Stimulated activated effector memory CD8-positive, alpha-beta T cell treated with anti-CD3 and anti-CD28 coated beads, Interleukin-12 subunit alpha, Interleukin-12 subunit beta, amount 100 ng/mL, for 72 hours (primary cell): Measurements from ENCODE around the gene NEK11.

Source experiments
- ATAC-seq: fragments of 150-1000 bp; cut with Tn5 transposase; 2 replicates; pipeline ENCODE4 v1.10.0; 2021
- DNase-seq, 2 donors: peaks; one replicate each; pipeline ENCODE4 v3.0.0; 2021 to 2022; ENCODE audit warnings: low spot score in 2 of 2
- H3K27ac Mint-ChIP-seq: one replicate; pipeline ENCODE4 v1.8.0; 2022; ENCODE audit warnings: mild to moderate bottlenecking, mixed read lengths
- H3K36me3 Mint-ChIP-seq: one replicate; pipeline ENCODE4 v1.8.0; 2022; ENCODE audit warnings: mild to moderate bottlenecking, mixed read lengths
- H3K4me1 Mint-ChIP-seq: one replicate; pipeline ENCODE4 v1.8.0; 2022; ENCODE audit warnings: mixed read lengths
- H3K4me3 Mint-ChIP-seq: one replicate; pipeline ENCODE4 v1.8.0; 2022; ENCODE audit warnings: mild to moderate bottlenecking, mixed read lengths
- H3K9me3 Mint-ChIP-seq: one replicate; pipeline ENCODE4 v1.8.0; 2022; ENCODE audit warnings: mixed read lengths

Gene NEK11

GRCh38 chr3:131077904-131078303 is 51.2 kb downstream of the NEK11 start:
- Mint-ChIP-seq H3K4me3 (no peak overlapping the region), H3K36me3 (no peaks in the 10 kb centered on the region), H3K4me1 (no peaks in the 10 kb centered on the region), H3K9me3 (no peaks in the 10 kb centered on the region), H3K27ac (no peak overlapping the region)
- DNase-seq (no peak), ATAC-seq (no peak)

GRCh38 chr3:131079086-131079485 is 52.4 kb downstream of the NEK11 start:
- Mint-ChIP-seq H3K9me3 (no peaks in the 10 kb centered on the region), H3K4me3 (no peak overlapping the region), H3K4me1 (no peaks in the 10 kb centered on the region), H3K27ac (no peak overlapping the region), H3K36me3 (no peaks in the 10 kb centered on the region)
- no peak for ATAC-seq
- no peak for DNase-seq

- Mint-ChIP-seq H3K27ac (no peak overlapping the region), H3K4me1 (no peaks in the 10 kb centered on the region), H3K36me3 (no peaks in the 10 kb centered on the region), H3K9me3 (no peaks in the 10 kb centered on the region), H3K4me3 (no peak overlapping the region)
- DNase-seq (no peak), ATAC-seq (no peak)
These were observed 54.5 kb downstream of the NEK11 start for GRCh38 chr3:131081224-131081623.

GRCh38 chr3:131082246-131082645 is 55.6 kb downstream of the NEK11 start:
- no peak for ATAC-seq
- Mint-ChIP-seq H3K4me1 (no peaks in the 10 kb centered on the region), H3K4me3 (no peak overlapping the region), H3K27ac (no peak overlapping the region), H3K9me3 (no peaks in the 10 kb centered on the region), H3K36me3 (no peaks in the 10 kb centered on the region)
- no peak for DNase-seq

GRCh38 chr3:131082871-131083863 is 56.5 kb downstream of the NEK11 start:
- Mint-ChIP-seq H3K9me3 (no peaks in the 10 kb centered on the region), H3K27ac (no peak overlapping the region), H3K36me3 (no peaks in the 10 kb centered on the region), H3K4me1 (no peaks in the 10 kb centered on the region), H3K4me3 (no peak overlapping the region)
- no peak for DNase-seq
- no peak for ATAC-seq

GRCh38 chr3:131091768-131092167 is 65.1 kb downstream of the NEK11 start:
- H3K27ac Mint-ChIP-seq: no peak overlapping the region
- no peak for DNase-seq
- no peaks in the 10 kb centered on the region for H3K36me3 Mint-ChIP-seq
- no peak for ATAC-seq
- H3K9me3 Mint-ChIP-seq: no peaks in the 10 kb centered on the region
- H3K4me1 Mint-ChIP-seq: no peaks in the 10 kb centered on the region
- H3K4me3 Mint-ChIP-seq: no peak overlapping the region

- Mint-ChIP-seq H3K36me3 (no peaks in the 10 kb centered on the region), H3K9me3 (peaks cover 2% of the 10 kb centered on the region), H3K27ac (no peak overlapping the region), H3K4me3 (no peak overlapping the region), H3K4me1 (no peaks in the 10 kb centered on the region)
- ATAC-seq (no peak), DNase-seq (no peak)
These were observed 81.2 kb downstream of the NEK11 start for GRCh38 chr3:131107637-131108433.

- DNase-seq: no peak
- H3K27ac Mint-ChIP-seq: no peak overlapping the region
- no peak for ATAC-seq
These were observed 82.5 kb downstream of the NEK11 start for GRCh38 chr3:131109156-131109555.

GRCh38 chr3:131110087-131110486 is 83.4 kb downstream of the NEK11 start:
- Mint-ChIP-seq H3K4me1 (no peaks in the 10 kb centered on the region), H3K9me3 (no peaks in the 10 kb centered on the region), H3K27ac (no peak overlapping the region), H3K36me3 (no peaks in the 10 kb centered on the region), H3K4me3 (no peak overlapping the region)
- ATAC-seq: no peak
- no peak for DNase-seq

More at GRCh38 chr3:131109156-131109555, 82.5 kb downstream of the NEK11 start:
- no peaks in the 10 kb centered on the region for H3K4me1 Mint-ChIP-seq
- no peak overlapping the region for H3K4me3 Mint-ChIP-seq
- no peaks in the 10 kb centered on the region for H3K9me3 Mint-ChIP-seq
- H3K36me3 Mint-ChIP-seq: no peaks in the 10 kb centered on the region

GRCh38 chr3:131114256-131114655 is 87.6 kb downstream of the NEK11 start:
- no peak overlapping the region for H3K27ac Mint-ChIP-seq
- no peaks in the 10 kb centered on the region for H3K4me1 Mint-ChIP-seq
- no peak overlapping the region for H3K4me3 Mint-ChIP-seq
- ATAC-seq (no peak), DNase-seq (no peak)
- H3K9me3 Mint-ChIP-seq: peaks cover 4% of the 10 kb centered on the region
- H3K36me3 Mint-ChIP-seq: no peaks in the 10 kb centered on the region

- no peak overlapping the region for H3K4me3 Mint-ChIP-seq
- H3K36me3 Mint-ChIP-seq: no peaks in the 10 kb centered on the region
- peaks cover 7% of the 10 kb centered on the region for H3K9me3 Mint-ChIP-seq
- DNase-seq (no peak), ATAC-seq (no peak)
- H3K4me1 Mint-ChIP-seq: no peaks in the 10 kb centered on the region
- H3K27ac Mint-ChIP-seq: no peak overlapping the region
These were observed 99.0 kb downstream of the NEK11 start for GRCh38 chr3:131125684-131126083.

GRCh38 chr3:131140891-131141290 is 114.2 kb downstream of the NEK11 start:
- Mint-ChIP-seq H3K9me3 (no peaks in the 10 kb centered on the region), H3K4me1 (no peaks in the 10 kb centered on the region), H3K4me3 (no peak overlapping the region), H3K27ac (no peak overlapping the region), H3K36me3 (no peaks in the 10 kb centered on the region)
- ATAC-seq (no peak), DNase-seq (no peak)

GRCh38 chr3:131141770-131142169 is 115.1 kb downstream of the NEK11 start:
- ATAC-seq: no peak

GRCh38 chr3:131142580-131142979 is 115.9 kb downstream of the NEK11 start:
- H3K27ac Mint-ChIP-seq: no peak overlapping the region
- no peak for ATAC-seq
- no peak for DNase-seq
- no peaks in the 10 kb centered on the region for H3K4me1 Mint-ChIP-seq
- H3K36me3 Mint-ChIP-seq: no peaks in the 10 kb centered on the region
- H3K4me3 Mint-ChIP-seq: no peak overlapping the region
- H3K9me3 Mint-ChIP-seq: no peaks in the 10 kb centered on the region

More at GRCh38 chr3:131141770-131142169, 115.1 kb downstream of the NEK11 start:
- H3K4me1 Mint-ChIP-seq: no peaks in the 10 kb centered on the region
- no peaks in the 10 kb centered on the region for H3K36me3 Mint-ChIP-seq
- no peak overlapping the region for H3K27ac Mint-ChIP-seq
- no peak for DNase-seq
- no peak overlapping the region for H3K4me3 Mint-ChIP-seq
- no peaks in the 10 kb centered on the region for H3K9me3 Mint-ChIP-seq

GRCh38 chr3:131143802-131144201 is 117.1 kb downstream of the NEK11 start:
- no peak for ATAC-seq
- H3K9me3 Mint-ChIP-seq: no peaks in the 10 kb centered on the region
- DNase-seq: no peak
- no peaks in the 10 kb centered on the region for H3K36me3 Mint-ChIP-seq
- H3K4me3 Mint-ChIP-seq: no peak overlapping the region
- no peak overlapping the region for H3K27ac Mint-ChIP-seq
- no peaks in the 10 kb centered on the region for H3K4me1 Mint-ChIP-seq

GRCh38 chr3:131147534-131147933 is 120.9 kb downstream of the NEK11 start:
- Mint-ChIP-seq H3K4me3 (no peak overlapping the region), H3K9me3 (peaks cover 3% of the 10 kb centered on the region), H3K4me1 (no peaks in the 10 kb centered on the region), H3K36me3 (no peaks in the 10 kb centered on the region), H3K27ac (no peak overlapping the region)
- ATAC-seq (no peak), DNase-seq (no peak)
